ENCODE measurements around the gene BPIFB1.

- TF ChIP-seq CTCF (IDR thresholded peaks at IDR 0.05): no peak
- TF ChIP-seq EZH2 (IDR thresholded peaks at IDR 0.05): no peak
Observed at GRCh38 chr20:33312583-33312982, 29.6 kb downstream of the BPIFB1 start.

All from neural progenitor cell (in vitro differentiated cells).